H1 (cell line): ENCODE data around the gene SLC35D3.

Experiments used
- KDM5A ChIP-seq: fragments of 200-600 bp; IDR thresholded peaks from 2 replicates; pipeline ENCODE4 v1.7.1; 2012; ENCODE audit warnings: mild to moderate bottlenecking, low read length, inconsistent platforms, mixed read lengths
- POLR2AphosphoS5 ChIP-seq: IDR thresholded peaks from 2 replicates; pipeline ENCODE4 v1.6.1; 2011; ENCODE audit warnings: low read depth, low read length
- SP1 ChIP-seq: IDR thresholded peaks from 2 replicates; pipeline ENCODE4 v1.6.1; 2011; ENCODE audit warnings: low read depth, low read length
- TF ChIP-seq, protein P1 (sequence below): IDR thresholded peaks from 2 replicates; pipeline ENCODE4 v1.6.1; 2011; ENCODE audit warnings: low read depth, mild to moderate bottlenecking, low read length; ENCODE audit not compliant: insufficient read depth
- TF ChIP-seq, protein P2 (sequence below), 3 experiments: IDR thresholded peaks; 1 replicate in 2 of 3; 2 replicates in 1 of 3; pipeline versions ENCODE4 v1.5.1 to v1.6.1; 2011; ENCODE audit warnings: low read length in 3 of 3, mild to moderate bottlenecking in 3 of 3, inconsistent platforms in 2 of 3, low read depth in 1 of 3, moderate library complexity in 1 of 3; ENCODE audit not compliant: insufficient read depth in 1 of 3; ENCODE audit errors: control extremely low read depth in 1 of 3

GRCh38 chr6:136923116-136923953 lies 1.2 kb downstream of the SLC35D3 start:
- TF ChIP-seq, protein P1, sequence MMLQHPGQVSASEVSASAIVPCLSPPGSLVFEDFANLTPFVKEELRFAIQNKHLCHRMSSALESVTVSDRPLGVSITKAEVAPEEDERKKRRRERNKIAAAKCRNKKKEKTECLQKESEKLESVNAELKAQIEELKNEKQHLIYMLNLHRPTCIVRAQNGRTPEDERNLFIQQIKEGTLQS: no peak
- TF ChIP-seq KDM5A (no peak), SP1 (no peak), POLR2AphosphoS5 (no peak)
- TF ChIP-seq, protein P2, sequence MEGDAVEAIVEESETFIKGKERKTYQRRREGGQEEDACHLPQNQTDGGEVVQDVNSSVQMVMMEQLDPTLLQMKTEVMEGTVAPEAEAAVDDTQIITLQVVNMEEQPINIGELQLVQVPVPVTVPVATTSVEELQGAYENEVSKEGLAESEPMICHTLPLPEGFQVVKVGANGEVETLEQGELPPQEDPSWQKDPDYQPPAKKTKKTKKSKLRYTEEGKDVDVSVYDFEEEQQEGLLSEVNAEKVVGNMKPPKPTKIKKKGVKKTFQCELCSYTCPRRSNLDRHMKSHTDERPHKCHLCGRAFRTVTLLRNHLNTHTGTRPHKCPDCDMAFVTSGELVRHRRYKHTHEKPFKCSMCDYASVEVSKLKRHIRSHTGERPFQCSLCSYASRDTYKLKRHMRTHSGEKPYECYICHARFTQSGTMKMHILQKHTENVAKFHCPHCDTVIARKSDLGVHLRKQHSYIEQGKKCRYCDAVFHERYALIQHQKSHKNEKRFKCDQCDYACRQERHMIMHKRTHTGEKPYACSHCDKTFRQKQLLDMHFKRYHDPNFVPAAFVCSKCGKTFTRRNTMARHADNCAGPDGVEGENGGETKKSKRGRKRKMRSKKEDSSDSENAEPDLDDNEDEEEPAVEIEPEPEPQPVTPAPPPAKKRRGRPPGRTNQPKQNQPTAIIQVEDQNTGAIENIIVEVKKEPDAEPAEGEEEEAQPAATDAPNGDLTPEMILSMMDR (IDR thresholded peaks at IDR 0.05; ENCODE audit: control extremely low read depth in 1 of 3, insufficient read depth in 1 of 3, low read depth in 1 of 3, low read length in 3 of 3): peak in 1 of 3 experiments; percentile 28; a peak in 1 of 4 replicates
